Ishikawa (cell line): ENCODE data around the gene PADI1.

Source experiments
- CEBPB ChIP-seq: IDR thresholded peaks from 2 replicates; pipeline ENCODE4 v1.6.1; 2012
- CREB1 ChIP-seq: IDR thresholded peaks from 2 replicates; pipeline ENCODE4 v1.6.1; 2012; ENCODE audit warnings: low read depth
- EGR1 ChIP-seq: IDR thresholded peaks from 2 replicates; pipeline ENCODE4 v1.6.1; 2012
- EP300 ChIP-seq: IDR thresholded peaks from 2 replicates; pipeline ENCODE4 v1.6.1; 2012; ENCODE audit warnings: borderline replicate concordance
- FOXM1 ChIP-seq: IDR thresholded peaks from 2 replicates; pipeline ENCODE4 v1.6.1; 2012; ENCODE audit warnings: low read depth, borderline replicate concordance
- RAD21 ChIP-seq: IDR thresholded peaks from 2 replicates; pipeline ENCODE4 v1.6.1; 2012; ENCODE audit warnings: low read depth
- TAF1 ChIP-seq: IDR thresholded peaks from 2 replicates; pipeline ENCODE4 v1.6.1; 2012; ENCODE audit warnings: low read depth, mild to moderate bottlenecking
- TCF12 ChIP-seq: IDR thresholded peaks from 2 replicates; pipeline ENCODE4 v1.6.1; 2012; ENCODE audit warnings: low read depth
- TEAD4 ChIP-seq: IDR thresholded peaks from 2 replicates; pipeline ENCODE4 v1.6.1; 2012
- YY1 ChIP-seq: IDR thresholded peaks from 2 replicates; pipeline ENCODE4 v1.6.1; 2012; ENCODE audit warnings: low read depth
- ZBTB7A ChIP-seq: IDR thresholded peaks from 2 replicates; pipeline ENCODE4 v1.6.1; 2012; ENCODE audit warnings: low read depth
- TF ChIP-seq, protein P1 (sequence below): IDR thresholded peaks from 2 replicates; pipeline ENCODE4 v1.6.1; 2012
- TF ChIP-seq, protein P2 (sequence below): IDR thresholded peaks from 2 replicates; pipeline ENCODE4 v1.6.1; 2012
- TF ChIP-seq, protein P3 (sequence below): IDR thresholded peaks from 2 replicates; pipeline ENCODE4 v1.6.1; 2012; ENCODE audit warnings: low read depth, mild to moderate bottlenecking

DNA sequence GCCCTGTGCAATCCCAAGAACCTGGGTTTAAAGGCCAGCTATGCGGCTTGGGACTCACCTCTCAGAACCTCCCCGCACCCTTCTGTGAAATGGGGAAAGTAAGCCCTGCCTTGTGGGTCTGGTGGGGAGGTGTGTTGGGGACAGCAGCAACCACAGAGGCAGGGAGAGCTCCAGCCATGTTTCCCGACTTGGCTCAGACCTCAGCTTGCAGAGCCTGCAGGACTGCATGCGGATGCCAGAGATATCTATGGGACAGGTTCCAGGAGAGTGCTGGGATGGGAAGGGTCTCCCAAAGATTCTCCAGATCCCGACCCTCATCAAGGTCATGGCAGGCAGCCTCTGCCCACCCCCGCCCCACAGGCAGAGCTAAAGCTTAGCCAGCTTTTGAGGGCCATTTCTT, 20.2 kb downstream of the PADI1 start:
- TF ChIP-seq TAF1 (no peak), EP300 (no peak), TEAD4 (no peak), EGR1 (no peak), RAD21 (no peak), FOXM1 (no peak), CREB1 (no peak), ZBTB7A (no peak), TCF12 (no peak), YY1 (no peak), CEBPB (no peak)
- TF ChIP-seq, protein P1, sequence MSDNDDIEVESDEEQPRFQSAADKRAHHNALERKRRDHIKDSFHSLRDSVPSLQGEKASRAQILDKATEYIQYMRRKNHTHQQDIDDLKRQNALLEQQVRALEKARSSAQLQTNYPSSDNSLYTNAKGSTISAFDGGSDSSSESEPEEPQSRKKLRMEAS: no peak
- TF ChIP-seq, protein P2, sequence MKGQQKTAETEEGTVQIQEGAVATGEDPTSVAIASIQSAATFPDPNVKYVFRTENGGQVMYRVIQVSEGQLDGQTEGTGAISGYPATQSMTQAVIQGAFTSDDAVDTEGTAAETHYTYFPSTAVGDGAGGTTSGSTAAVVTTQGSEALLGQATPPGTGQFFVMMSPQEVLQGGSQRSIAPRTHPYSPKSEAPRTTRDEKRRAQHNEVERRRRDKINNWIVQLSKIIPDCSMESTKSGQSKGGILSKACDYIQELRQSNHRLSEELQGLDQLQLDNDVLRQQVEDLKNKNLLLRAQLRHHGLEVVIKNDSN: no peak
- TF ChIP-seq, protein P3, sequence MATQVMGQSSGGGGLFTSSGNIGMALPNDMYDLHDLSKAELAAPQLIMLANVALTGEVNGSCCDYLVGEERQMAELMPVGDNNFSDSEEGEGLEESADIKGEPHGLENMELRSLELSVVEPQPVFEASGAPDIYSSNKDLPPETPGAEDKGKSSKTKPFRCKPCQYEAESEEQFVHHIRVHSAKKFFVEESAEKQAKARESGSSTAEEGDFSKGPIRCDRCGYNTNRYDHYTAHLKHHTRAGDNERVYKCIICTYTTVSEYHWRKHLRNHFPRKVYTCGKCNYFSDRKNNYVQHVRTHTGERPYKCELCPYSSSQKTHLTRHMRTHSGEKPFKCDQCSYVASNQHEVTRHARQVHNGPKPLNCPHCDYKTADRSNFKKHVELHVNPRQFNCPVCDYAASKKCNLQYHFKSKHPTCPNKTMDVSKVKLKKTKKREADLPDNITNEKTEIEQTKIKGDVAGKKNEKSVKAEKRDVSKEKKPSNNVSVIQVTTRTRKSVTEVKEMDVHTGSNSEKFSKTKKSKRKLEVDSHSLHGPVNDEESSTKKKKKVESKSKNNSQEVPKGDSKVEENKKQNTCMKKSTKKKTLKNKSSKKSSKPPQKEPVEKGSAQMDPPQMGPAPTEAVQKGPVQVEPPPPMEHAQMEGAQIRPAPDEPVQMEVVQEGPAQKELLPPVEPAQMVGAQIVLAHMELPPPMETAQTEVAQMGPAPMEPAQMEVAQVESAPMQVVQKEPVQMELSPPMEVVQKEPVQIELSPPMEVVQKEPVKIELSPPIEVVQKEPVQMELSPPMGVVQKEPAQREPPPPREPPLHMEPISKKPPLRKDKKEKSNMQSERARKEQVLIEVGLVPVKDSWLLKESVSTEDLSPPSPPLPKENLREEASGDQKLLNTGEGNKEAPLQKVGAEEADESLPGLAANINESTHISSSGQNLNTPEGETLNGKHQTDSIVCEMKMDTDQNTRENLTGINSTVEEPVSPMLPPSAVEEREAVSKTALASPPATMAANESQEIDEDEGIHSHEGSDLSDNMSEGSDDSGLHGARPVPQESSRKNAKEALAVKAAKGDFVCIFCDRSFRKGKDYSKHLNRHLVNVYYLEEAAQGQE: no peak
